H9 (cell line): ENCODE results near the gene VTI1B. TPM values are rescaled to one million over a fixed set of nuclear protein-coding genes. Genes with fewer than 3 reads are reported as not detected.

Experiments
- DNase-seq: peaks from one replicate; pipeline ENCODE4 v3.0.0-alpha.2; 2017
- H2AFZ ChIP-seq: one replicate; pipeline ENCODE4 v1.6.1; 2013; ENCODE audit warnings: mild to moderate bottlenecking, low read length, control low read depth, moderate library complexity
- H2AK5ac ChIP-seq: 2 replicates; pipeline ENCODE4 v1.6.1; 2013; ENCODE audit warnings: low read length, control low read depth, mixed read lengths; ENCODE audit not compliant: insufficient read length
- H2BK120ac ChIP-seq: one replicate; pipeline ENCODE4 v1.6.1; 2013; ENCODE audit warnings: low read depth, mild to moderate bottlenecking, low read length, control low read depth, inconsistent platforms; ENCODE audit not compliant: poor library complexity, severe bottlenecking
- H2BK12ac ChIP-seq: 2 replicates; pipeline ENCODE4 v1.6.1; 2013; ENCODE audit warnings: low read length, control low read depth, mixed read lengths, low read depth; ENCODE audit not compliant: insufficient read length
- H2BK15ac ChIP-seq: 2 replicates; pipeline ENCODE4 v1.6.1; 2013; ENCODE audit warnings: low read depth, low read length, control low read depth
- H2BK20ac ChIP-seq: one replicate; pipeline ENCODE4 v1.6.1; 2013; ENCODE audit warnings: low read depth, mild to moderate bottlenecking, low read length, control low read depth, inconsistent platforms; ENCODE audit not compliant: poor library complexity, severe bottlenecking
- H2BK5ac ChIP-seq: 2 replicates; pipeline ENCODE4 v1.6.1; 2013; ENCODE audit warnings: low read length, control low read depth, mixed read lengths; ENCODE audit not compliant: insufficient read length
- H3K14ac ChIP-seq: 2 replicates; pipeline ENCODE4 v1.6.1; 2013; ENCODE audit warnings: low read length, control low read depth; ENCODE audit not compliant: insufficient read depth
- H3K18ac ChIP-seq: 2 replicates; pipeline ENCODE4 v1.6.1; 2013; ENCODE audit warnings: low read depth, mild to moderate bottlenecking, mixed read lengths, low read length, control low read depth; ENCODE audit not compliant: insufficient read length
- H3K23ac ChIP-seq: 2 replicates; pipeline ENCODE4 v1.6.1; 2013; ENCODE audit warnings: low read length, control low read depth, mixed read lengths, low read depth; ENCODE audit not compliant: insufficient read length
- H3K23me2 ChIP-seq: 2 replicates; pipeline ENCODE4 v1.6.1; 2013; ENCODE audit warnings: low read depth, mild to moderate bottlenecking, mixed read lengths, low read length, control low read depth; ENCODE audit not compliant: insufficient read length, poor library complexity, severe bottlenecking
- H3K27ac ChIP-seq: 2 replicates; pipeline ENCODE4 v1.5.1; 2013; ENCODE audit warnings: low read length, control low read depth, mixed read lengths, low read depth; ENCODE audit not compliant: insufficient read length
- H3K27me3 ChIP-seq: 2 replicates; pipeline ENCODE4 v1.6.1; 2013; ENCODE audit warnings: low read length, control low read depth, inconsistent platforms; ENCODE audit not compliant: insufficient read depth
- H3K4ac ChIP-seq: 2 replicates; pipeline ENCODE4 v1.6.1; 2013; ENCODE audit warnings: low read depth, mild to moderate bottlenecking, control low read depth, inconsistent platforms, low read length, moderate library complexity
- H3K4me1 ChIP-seq: 2 replicates; pipeline ENCODE4 v1.6.1; 2013; ENCODE audit warnings: low read length, control low read depth, inconsistent platforms; ENCODE audit not compliant: insufficient read depth
- H3K4me2 ChIP-seq: 2 replicates; pipeline ENCODE4 v1.6.1; 2013; ENCODE audit warnings: low read length, control low read depth, mixed read lengths; ENCODE audit not compliant: insufficient read length, insufficient read depth
- H3K56ac ChIP-seq: 2 replicates; pipeline ENCODE4 v1.6.1; 2013; ENCODE audit warnings: low read depth, mild to moderate bottlenecking, mixed read lengths, low read length, control low read depth; ENCODE audit not compliant: insufficient read length
- H3K79me1 ChIP-seq: 2 replicates; pipeline ENCODE4 v1.6.1; 2013; ENCODE audit warnings: low read depth, mild to moderate bottlenecking, moderate library complexity, low read length, control low read depth, inconsistent platforms; ENCODE audit not compliant: insufficient read depth, poor library complexity, severe bottlenecking
- H3K79me2 ChIP-seq: 2 replicates; pipeline ENCODE4 v1.6.1; 2013; ENCODE audit warnings: low read length, control low read depth, inconsistent platforms; ENCODE audit not compliant: insufficient read depth
- H3K9ac ChIP-seq: 2 replicates; pipeline ENCODE4 v1.6.1; 2013; ENCODE audit warnings: low read length, control low read depth, mixed read lengths; ENCODE audit not compliant: insufficient read length; ENCODE audit errors: extremely low read depth
- H3K9me3 ChIP-seq: one replicate; pipeline ENCODE4 v1.6.1; 2013; ENCODE audit warnings: low read depth, low read length, inconsistent platforms; ENCODE audit not compliant: control insufficient read depth
- H3T11ph ChIP-seq: one replicate; pipeline ENCODE4 v1.6.1; 2013; ENCODE audit warnings: mild to moderate bottlenecking, low read length, control low read depth, inconsistent platforms
- H4K20me1 ChIP-seq: one replicate; pipeline ENCODE4 v1.6.1; 2013; ENCODE audit not compliant: control insufficient read depth, insufficient read length, insufficient read depth
- H4K5ac ChIP-seq: 2 replicates; pipeline ENCODE4 v1.6.1; 2013; ENCODE audit warnings: low read depth, mild to moderate bottlenecking, mixed read lengths, low read length, control low read depth; ENCODE audit not compliant: insufficient read length
- H4K8ac ChIP-seq: replicated peaks from 2 replicates; pipeline ENCODE4 v1.6.1; 2013; ENCODE audit warnings: low read length, control low read depth, mixed read lengths, low read depth; ENCODE audit not compliant: insufficient read length
- H4K91ac ChIP-seq: 2 replicates; pipeline ENCODE4 v1.6.1; 2013; ENCODE audit warnings: low read depth, mild to moderate bottlenecking, moderate library complexity, mixed read lengths, low read length, control low read depth; ENCODE audit not compliant: insufficient read length
- H3K27ac Mint-ChIP-seq, 3 experiments: 2 replicates in 2 of 3; 3 replicates in 1 of 3; pipeline ENCODE4 v1.8.0; 2020 to 2021; ENCODE audit warnings: mixed read lengths in 3 of 3, mild to moderate bottlenecking in 1 of 3, moderate library complexity in 1 of 3
- H3K27me3 Mint-ChIP-seq: 2 replicates; pipeline ENCODE4 v1.8.0; 2021; ENCODE audit warnings: low read depth, mild to moderate bottlenecking, moderate library complexity, mixed read lengths
- H3K36me3 Mint-ChIP-seq, 3 experiments: 2 replicates in 2 of 3; 3 replicates in 1 of 3; pipeline ENCODE4 v1.8.0; 2020 to 2021; ENCODE audit warnings: low read depth in 3 of 3, mixed read lengths in 3 of 3; ENCODE audit not compliant: insufficient read depth in 1 of 3
- H3K4me1 Mint-ChIP-seq, 2 experiments: 2 replicates each; pipeline ENCODE4 v1.8.0; 2020; ENCODE audit warnings: mixed read lengths in 2 of 2
- H3K4me3 Mint-ChIP-seq, 2 experiments: 2 replicates in 1 of 2; 3 replicates in 1 of 2; pipeline ENCODE4 v1.8.0; 2020 to 2021; ENCODE audit warnings: mild to moderate bottlenecking in 2 of 2, mixed read lengths in 2 of 2, moderate library complexity in 1 of 2
- H3K9me3 Mint-ChIP-seq, 2 experiments: 2 replicates in 1 of 2; 3 replicates in 1 of 2; pipeline ENCODE4 v1.8.0; 2020; ENCODE audit warnings: mild to moderate bottlenecking in 2 of 2, mixed read lengths in 2 of 2, moderate library complexity in 1 of 2
- CTCF ChIP-seq: fragments of 200-600 bp; sonication (generic); conservative IDR thresholded peaks from 3 replicates; pipeline ENCODE4 v1.8.0; 2021; ENCODE audit warnings: antibody characterized with exemption, mild to moderate bottlenecking
- WGBS: extraction: QIAGEN DNeasy Blood & Tissue Kit; methylation state at CpG from one replicate; pipeline ENCODE4 v1.1.7; 2013; ENCODE audit warnings: missing lambda C conversion rate, low lambda C conversion rate, mixed read lengths; ENCODE audit not compliant: insufficient read length; ENCODE audit errors: extremely low coverage; 5-methylcytosine and 5-hydroxymethylcytosine counted together
- total RNA-seq: library from RNA; stranded (reverse); gene quantifications from 2 replicates; pipeline ENCODE4 v1.2.1, GENCODE V29; 2021

Gene VTI1B
- total RNA-seq, 1 experiment from 2014 or later, result 118 TPM

- Histone ChIP-seq H4K20me1 (no peaks in the 10 kb centered on the region), H3K9me3 (no peaks in the 10 kb centered on the region), H2BK5ac (no peak overlapping the region), H3K79me2 (no peaks in the 10 kb centered on the region), H3K23ac (no peak overlapping the region), H3K4me1 (no peaks in the 10 kb centered on the region), H2BK15ac (no peak overlapping the region), H2BK120ac (no peak overlapping the region), H4K5ac (no peak overlapping the region), H3K56ac (no peak overlapping the region), H3K9ac (no peak overlapping the region), H3K27ac (no peak overlapping the region), H3T11ph (no peak overlapping the region), H3K4me2 (no peak overlapping the region), H3K79me1 (no peaks in the 10 kb centered on the region), H2BK20ac (no peak overlapping the region), H3K27me3 (no peaks in the 10 kb centered on the region), H2AFZ (no peak overlapping the region), H4K8ac (no peak overlapping the region), H2AK5ac (no peak overlapping the region), H3K4ac (no peak overlapping the region), H3K18ac (no peak overlapping the region), H3K14ac (no peak overlapping the region), H2BK12ac (no peak overlapping the region), H4K91ac (no peak overlapping the region), H3K23me2 (no peaks in the 10 kb centered on the region)
- Mint-ChIP-seq H3K36me3 (peaks cover 13 to 58% (median 49%) of the 10 kb centered on the region in 3 experiments; a peak in 6 of 7 replicates), H3K9me3 (no peaks in the 10 kb centered on the region), H3K27me3 (no peaks in the 10 kb centered on the region), H3K27ac (no peak overlapping the region), H3K4me3 (no peak overlapping the region), H3K4me1 (no peaks in the 10 kb centered on the region)
- no peak for TF ChIP-seq CTCF
- no peak for DNase-seq
- no CpG with 5 or more reads among the region's 3 CpGs for WGBS
These were observed 28.3 kb downstream of the VTI1B start for GRCh38 chr14:67646131-67646530.
